Measurements from ENCODE around the gene CDCA4.

- TF ChIP-seq EP300 (IDR thresholded peaks at IDR 0.05) (no peak), CTCF (IDR thresholded peaks at IDR 0.05) (no peak), POLR2A (IDR thresholded peaks at IDR 0.05) (no peak)
These were observed 2.3 kb upstream of the CDCA4 start for GRCh38 chr14:105023144-105023543.
